ENCODE measurements around the gene PTS.

DNA sequence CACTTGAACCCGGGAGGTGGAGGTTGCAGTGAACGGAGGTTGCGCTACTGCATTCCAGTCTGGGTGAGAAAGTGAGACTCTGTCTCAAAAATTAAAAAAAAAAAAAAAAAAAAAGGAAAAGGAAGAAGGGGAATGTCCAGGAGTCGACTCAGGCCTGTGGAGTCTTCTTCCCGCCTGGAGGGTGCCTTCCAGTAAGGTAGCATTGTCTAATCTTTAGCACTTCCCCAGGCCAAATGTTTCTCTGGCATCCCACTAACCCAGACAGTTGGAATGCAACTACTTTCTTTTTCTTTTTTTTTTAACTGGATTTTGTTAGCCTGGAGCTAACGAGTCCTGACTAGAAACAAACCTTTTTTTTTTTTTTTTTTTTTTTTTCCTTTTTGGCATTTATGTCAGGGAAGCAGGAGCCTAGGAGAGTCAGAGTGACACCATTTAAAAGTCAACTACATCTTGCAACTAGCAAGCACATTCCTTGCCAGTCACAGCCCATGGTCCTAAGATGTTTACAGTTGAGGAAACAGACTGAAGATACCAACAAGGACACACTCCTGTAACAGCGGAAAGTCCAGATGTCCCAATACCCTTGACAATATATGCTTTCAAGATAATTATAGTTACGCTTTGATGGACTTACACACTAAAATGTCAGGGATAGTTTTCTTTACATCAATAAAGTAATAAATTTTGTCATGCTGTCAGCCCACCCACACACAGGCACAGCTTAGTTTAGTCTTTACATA is 23.8 kb downstream of the PTS start:
- TF ChIP-seq, protein P1, sequence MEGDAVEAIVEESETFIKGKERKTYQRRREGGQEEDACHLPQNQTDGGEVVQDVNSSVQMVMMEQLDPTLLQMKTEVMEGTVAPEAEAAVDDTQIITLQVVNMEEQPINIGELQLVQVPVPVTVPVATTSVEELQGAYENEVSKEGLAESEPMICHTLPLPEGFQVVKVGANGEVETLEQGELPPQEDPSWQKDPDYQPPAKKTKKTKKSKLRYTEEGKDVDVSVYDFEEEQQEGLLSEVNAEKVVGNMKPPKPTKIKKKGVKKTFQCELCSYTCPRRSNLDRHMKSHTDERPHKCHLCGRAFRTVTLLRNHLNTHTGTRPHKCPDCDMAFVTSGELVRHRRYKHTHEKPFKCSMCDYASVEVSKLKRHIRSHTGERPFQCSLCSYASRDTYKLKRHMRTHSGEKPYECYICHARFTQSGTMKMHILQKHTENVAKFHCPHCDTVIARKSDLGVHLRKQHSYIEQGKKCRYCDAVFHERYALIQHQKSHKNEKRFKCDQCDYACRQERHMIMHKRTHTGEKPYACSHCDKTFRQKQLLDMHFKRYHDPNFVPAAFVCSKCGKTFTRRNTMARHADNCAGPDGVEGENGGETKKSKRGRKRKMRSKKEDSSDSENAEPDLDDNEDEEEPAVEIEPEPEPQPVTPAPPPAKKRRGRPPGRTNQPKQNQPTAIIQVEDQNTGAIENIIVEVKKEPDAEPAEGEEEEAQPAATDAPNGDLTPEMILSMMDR (IDR thresholded peaks at IDR 0.05; ENCODE audit: poor library complexity, severe bottlenecking): no peak
- no peak for TF ChIP-seq POLR2AphosphoS5 (IDR thresholded peaks at IDR 0.05)
- no peak for TF ChIP-seq EZH2 (IDR thresholded peaks at IDR 0.05; ENCODE audit: borderline replicate concordance, insufficient read depth, low read length, poor library complexity, severe bottlenecking)
- no peak for TF ChIP-seq REST (IDR thresholded peaks at IDR 0.05; ENCODE audit: borderline replicate concordance)
